Measurements from ENCODE around the gene SLC44A4. TPM values are rescaled to one million over a fixed set of nuclear protein-coding genes. Genes with fewer than 3 reads are reported as not detected.
"Not testable (repeated sequence)": the region's sequence is repeated elsewhere in the genome, so short reads cannot be mapped to it uniquely, and the experiment has no call there.

SLC44A4 gene
- total RNA-seq, 1 donor from 2014 or later, result 26.1 TPM

DNA sequence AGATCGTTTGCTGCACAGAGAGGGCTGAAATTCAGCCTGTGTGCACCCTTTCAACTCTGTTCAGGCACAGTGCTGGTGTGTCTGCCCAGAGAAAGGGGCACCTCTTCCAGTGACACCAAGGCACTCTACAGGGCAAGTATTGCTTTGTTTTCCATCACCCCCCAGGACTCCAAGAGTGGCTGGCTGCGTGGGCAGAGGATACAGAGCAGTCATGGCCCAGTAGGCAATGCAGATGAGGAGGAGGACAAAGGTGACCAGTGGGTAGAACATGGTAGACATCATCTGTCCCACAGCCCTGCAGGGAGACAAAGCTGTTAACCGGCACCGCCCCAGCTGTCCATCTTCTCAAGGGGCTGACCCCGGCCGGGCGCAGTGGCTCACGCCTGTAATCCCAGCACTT lies 9.5 kb downstream of the SLC44A4 start:
- Histone ChIP-seq H3K4me3 (ENCODE audit: low read depth, low read length) (no peak overlapping the region), H3K27me3 (ENCODE audit: control insufficient read depth, insufficient read depth, low read length) (no peaks in the 10 kb centered on the region), H3K36me3 (ENCODE audit: control insufficient read depth, insufficient read depth, low read length) (no peaks in the 10 kb centered on the region)
- TF ChIP-seq, protein P1, sequence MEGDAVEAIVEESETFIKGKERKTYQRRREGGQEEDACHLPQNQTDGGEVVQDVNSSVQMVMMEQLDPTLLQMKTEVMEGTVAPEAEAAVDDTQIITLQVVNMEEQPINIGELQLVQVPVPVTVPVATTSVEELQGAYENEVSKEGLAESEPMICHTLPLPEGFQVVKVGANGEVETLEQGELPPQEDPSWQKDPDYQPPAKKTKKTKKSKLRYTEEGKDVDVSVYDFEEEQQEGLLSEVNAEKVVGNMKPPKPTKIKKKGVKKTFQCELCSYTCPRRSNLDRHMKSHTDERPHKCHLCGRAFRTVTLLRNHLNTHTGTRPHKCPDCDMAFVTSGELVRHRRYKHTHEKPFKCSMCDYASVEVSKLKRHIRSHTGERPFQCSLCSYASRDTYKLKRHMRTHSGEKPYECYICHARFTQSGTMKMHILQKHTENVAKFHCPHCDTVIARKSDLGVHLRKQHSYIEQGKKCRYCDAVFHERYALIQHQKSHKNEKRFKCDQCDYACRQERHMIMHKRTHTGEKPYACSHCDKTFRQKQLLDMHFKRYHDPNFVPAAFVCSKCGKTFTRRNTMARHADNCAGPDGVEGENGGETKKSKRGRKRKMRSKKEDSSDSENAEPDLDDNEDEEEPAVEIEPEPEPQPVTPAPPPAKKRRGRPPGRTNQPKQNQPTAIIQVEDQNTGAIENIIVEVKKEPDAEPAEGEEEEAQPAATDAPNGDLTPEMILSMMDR (IDR thresholded peaks at IDR 0.05; ENCODE audit: insufficient read depth, low read length, poor library complexity, severe bottlenecking), result no peak
- DNase-seq (ENCODE audit: low read depth), result no peak

DNA sequence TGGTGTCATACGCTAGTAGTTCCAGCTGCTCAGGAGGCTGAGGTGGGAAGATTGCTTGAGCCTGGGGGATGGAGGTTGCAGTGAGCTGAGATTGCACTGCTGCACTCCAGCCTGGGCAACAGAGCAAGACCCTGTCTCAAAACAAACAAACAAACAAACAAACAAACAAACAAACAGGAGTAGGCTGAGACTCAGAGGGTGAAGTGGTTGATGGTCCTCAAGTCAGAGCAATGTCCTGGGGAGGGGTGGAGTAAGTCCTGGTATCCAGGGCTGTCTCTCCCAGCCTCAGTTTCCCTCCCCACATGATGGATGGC lies 10.2 kb downstream of the SLC44A4 start:
- not testable (repeated sequence) for H3K4me3 ChIP-seq (ENCODE audit: low read depth, low read length); DNase-seq (ENCODE audit: low read depth); H3K36me3 ChIP-seq (ENCODE audit: control insufficient read depth, insufficient read depth, low read length); H3K27me3 ChIP-seq (ENCODE audit: control insufficient read depth, insufficient read depth, low read length)

DNA sequence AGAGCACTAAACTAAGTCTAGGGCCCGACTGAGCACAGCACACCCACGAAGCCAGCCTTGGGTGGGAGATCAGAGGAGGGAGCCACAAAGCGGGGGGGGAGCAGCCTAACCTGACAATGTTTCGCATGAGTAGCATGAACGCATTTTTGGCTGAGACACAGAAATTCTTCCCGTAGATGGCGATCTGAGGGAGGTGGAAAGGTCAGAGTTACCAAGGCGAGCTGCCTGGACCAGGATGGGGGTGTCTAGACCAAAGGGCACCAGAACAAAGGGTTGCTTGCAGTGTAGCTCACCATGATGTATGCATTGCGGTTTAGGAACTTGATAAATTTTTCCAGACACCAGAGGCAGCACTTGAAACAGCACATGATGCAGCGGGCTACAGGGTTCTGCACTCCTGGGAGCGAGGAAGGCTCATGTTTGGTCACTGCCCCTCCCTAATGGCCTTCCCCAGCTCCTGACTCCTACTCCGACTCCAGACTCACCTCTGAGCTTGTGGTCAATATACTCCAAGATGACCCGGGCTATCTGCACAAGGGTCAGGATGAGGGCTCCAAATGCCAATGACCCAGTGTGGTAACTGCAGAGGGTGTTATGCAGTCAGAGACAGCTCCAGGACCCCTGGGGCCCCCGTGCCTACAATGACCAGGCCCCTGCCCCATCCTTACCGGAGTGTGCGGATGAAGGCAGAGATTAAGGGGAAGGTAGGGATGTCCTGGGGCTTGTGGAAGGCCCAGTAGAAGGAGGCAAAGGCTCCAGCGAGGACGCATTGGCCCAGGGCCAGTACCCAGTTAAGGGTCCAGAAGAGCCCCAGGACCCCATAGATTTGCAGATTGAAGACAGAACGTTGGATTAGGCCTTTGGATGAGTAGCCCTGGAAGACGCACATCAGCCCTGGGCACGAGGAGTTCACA lies 13.3 kb downstream of the SLC44A4 start:
- no peak for DNase-seq (ENCODE audit: low read depth)
- TF ChIP-seq, protein P1 (IDR thresholded peaks at IDR 0.05; ENCODE audit: insufficient read depth, low read length, poor library complexity, severe bottlenecking), result no peak
- no peaks in the 10 kb centered on the region for H3K27me3 ChIP-seq (ENCODE audit: control insufficient read depth, insufficient read depth, low read length)
- H3K36me3 ChIP-seq (ENCODE audit: control insufficient read depth, insufficient read depth, low read length), result no peaks in the 10 kb centered on the region
- no peak overlapping the region for H3K4me3 ChIP-seq (ENCODE audit: low read depth, low read length)

DNA sequence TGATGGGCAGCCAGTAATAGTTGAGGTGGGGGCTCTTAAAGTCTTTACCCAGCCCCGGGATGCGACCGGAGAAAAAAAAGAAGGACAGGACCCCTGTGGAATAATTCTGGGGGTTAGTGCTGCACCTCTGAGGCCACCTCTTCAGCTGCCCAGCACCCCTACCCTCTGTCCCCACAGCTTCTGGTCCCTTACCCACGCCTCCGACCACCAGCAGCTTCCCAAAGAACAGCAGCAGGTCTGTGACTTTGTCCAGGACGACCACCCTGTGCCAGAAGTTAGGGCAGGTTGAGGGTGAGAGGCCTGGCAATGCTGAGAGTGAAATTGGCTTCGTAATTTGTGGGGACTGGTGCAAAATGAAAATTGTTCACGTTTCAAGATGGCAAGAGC lies 14.0 kb downstream of the SLC44A4 start:
- no peak overlapping the region for H3K4me3 ChIP-seq (ENCODE audit: low read depth, low read length)
- DNase-seq (ENCODE audit: low read depth), result no peak
- H3K36me3 ChIP-seq (ENCODE audit: control insufficient read depth, insufficient read depth, low read length), result no peaks in the 10 kb centered on the region
- TF ChIP-seq, protein P1 (IDR thresholded peaks at IDR 0.05; ENCODE audit: insufficient read depth, low read length, poor library complexity, severe bottlenecking), result no peak
- H3K27me3 ChIP-seq (ENCODE audit: control insufficient read depth, insufficient read depth, low read length), result no peaks in the 10 kb centered on the region

DNA sequence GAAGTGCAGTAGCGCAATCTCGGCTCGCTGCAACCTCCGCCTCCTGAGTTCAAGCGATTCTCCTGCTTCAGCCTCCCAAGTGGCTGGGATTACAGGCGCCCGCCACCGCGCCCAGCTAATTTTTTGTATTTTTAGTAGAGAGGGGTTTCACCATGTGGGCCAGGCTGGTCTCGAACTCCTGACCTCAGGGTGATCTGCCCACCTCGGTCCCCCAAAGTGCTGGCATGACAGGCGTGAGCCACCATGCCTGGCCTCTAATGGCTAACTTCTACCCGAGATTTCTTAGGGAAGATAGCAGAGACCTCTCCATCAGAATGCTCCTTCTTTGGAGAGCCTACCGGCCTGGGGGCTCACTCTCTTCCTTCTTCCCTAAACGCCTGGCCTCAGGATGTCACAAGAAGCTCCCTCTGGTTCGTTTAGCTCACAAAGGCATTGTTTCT lies 14.7 kb downstream of the SLC44A4 start:
- H3K4me3 ChIP-seq (ENCODE audit: low read depth, low read length), result peak overlapping the region; percentile 72
- not testable (repeated sequence) for DNase-seq (ENCODE audit: low read depth); H3K36me3 ChIP-seq (ENCODE audit: control insufficient read depth, insufficient read depth, low read length); H3K27me3 ChIP-seq (ENCODE audit: control insufficient read depth, insufficient read depth, low read length)

DNA sequence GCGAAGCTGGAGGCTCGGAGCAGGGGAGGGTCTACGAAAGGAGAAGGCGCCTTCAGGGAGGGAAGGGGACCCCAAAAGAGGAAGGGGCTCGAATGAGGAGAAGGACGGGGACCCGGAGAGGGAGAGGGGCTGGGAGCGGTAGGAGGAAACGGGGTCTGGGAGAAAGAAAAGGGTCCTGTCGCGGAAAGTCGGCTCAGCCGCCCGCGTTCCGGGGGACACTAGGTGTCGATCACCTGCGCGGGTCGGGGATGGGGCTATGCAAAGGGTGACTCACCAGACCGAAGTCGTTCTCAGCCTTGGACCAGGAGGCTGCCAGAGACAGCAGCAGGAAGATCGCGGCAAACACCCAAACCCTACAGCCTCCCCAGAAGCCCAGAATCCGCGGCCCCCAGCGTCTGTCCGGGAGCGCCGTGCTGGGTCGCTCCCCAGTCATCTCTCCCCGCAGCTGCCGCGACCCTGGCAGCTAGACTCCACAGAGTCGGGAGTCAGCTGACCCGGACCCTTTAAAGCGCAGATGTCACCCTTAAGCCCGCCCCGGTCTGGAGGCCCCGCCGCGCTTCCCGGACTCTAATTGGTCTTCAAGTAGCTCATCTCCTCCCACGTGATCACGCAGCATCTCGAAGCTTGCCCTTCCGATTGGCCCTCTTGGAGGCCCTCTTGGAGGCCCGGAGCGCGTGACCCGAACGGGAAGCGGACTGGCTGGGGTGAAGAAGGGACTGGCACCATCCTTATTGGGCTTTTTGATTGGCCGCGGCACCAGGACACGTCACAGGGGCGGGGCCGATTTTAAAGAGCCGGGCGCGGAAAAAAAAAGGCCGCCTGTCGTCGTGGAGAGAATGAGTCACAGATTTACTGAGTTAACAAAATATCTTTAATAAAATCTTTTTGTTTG lies 16.2 kb downstream of the SLC44A4 start, which contains the start of gene NEU1:
NEU1 (minus strand) TSS at position 478 of the 892 bp plus-strand sequence; CDS start at position 433, 45 bp downstream.
- peak within 1 kb of the TSS; percentile 93 for H3K4me3 ChIP-seq (ENCODE audit: low read depth, low read length)
- H3K27me3 ChIP-seq (ENCODE audit: control insufficient read depth, insufficient read depth, low read length), result no peaks in the 10 kb centered on the region
- peak; percentile 100 for DNase-seq (ENCODE audit: low read depth)
- TF ChIP-seq, protein P1 (IDR thresholded peaks at IDR 0.05; ENCODE audit: insufficient read depth, low read length, poor library complexity, severe bottlenecking), result no peak
- peaks cover 1% of the 10 kb centered on the region for H3K36me3 ChIP-seq (ENCODE audit: control insufficient read depth, insufficient read depth, low read length)

Measured in kidney epithelial cell (primary cell).